Natural killer cell (primary cell): ENCODE measurements around the gene CATSPERD. TPM values are rescaled to one million over a fixed set of nuclear protein-coding genes. Genes with fewer than 3 reads are reported as not detected.
"Not testable (repeated sequence)": the region's sequence is repeated elsewhere in the genome, so short reads cannot be mapped to it uniquely, and the experiment has no call there.

ENCODE experiments used
- ATAC-seq, 3 donors: fragments of 150-1000 bp in 2 of 3; fragments of 200-7000 bp in 1 of 3; cut with Tn5 transposase; 1 replicate in 1 of 3; 2 replicates in 2 of 3; pipeline ENCODE4 v1.10.0; 2021; ENCODE audit warnings: mild to moderate bottlenecking in 2 of 3, moderate library complexity in 2 of 3
- DNase-seq, 2 donors: peaks; one replicate each; pipeline versions ENCODE4 v3.0.0 to v3.0.0-alpha.2; 2013 to 2021; ENCODE audit warnings: mixed read lengths in 1 of 2
- H3K27ac ChIP-seq: one replicate; pipeline ENCODE4 v1.5.1; 2013; ENCODE audit warnings: mild to moderate bottlenecking, low read length
- H3K27me3 ChIP-seq: one replicate; pipeline ENCODE4 v1.6.1; 2013; ENCODE audit warnings: low read length; ENCODE audit not compliant: control insufficient read depth, insufficient read depth
- H3K36me3 ChIP-seq: one replicate; pipeline ENCODE4 v1.6.1; 2013; ENCODE audit warnings: low read length; ENCODE audit not compliant: control insufficient read depth, insufficient read depth
- H3K4me1 ChIP-seq: one replicate; pipeline ENCODE4 v1.6.1; 2013; ENCODE audit warnings: low read length; ENCODE audit not compliant: control insufficient read depth, insufficient read depth
- H3K4me3 ChIP-seq: one replicate; pipeline ENCODE4 v1.5.1; 2013; ENCODE audit warnings: low read length
- H3K9me3 ChIP-seq: one replicate; pipeline ENCODE4 v1.6.1; 2013; ENCODE audit warnings: low read length; ENCODE audit not compliant: control insufficient read depth, insufficient read depth
- H3K27ac Mint-ChIP-seq, 2 donors: one replicate each; pipeline ENCODE4 v1.8.0; 2022; ENCODE audit warnings: mild to moderate bottlenecking in 2 of 2, mixed read lengths in 2 of 2, moderate library complexity in 1 of 2
- H3K27me3 Mint-ChIP-seq, 2 donors: one replicate each; pipeline ENCODE4 v1.8.0; 2022; ENCODE audit warnings: low read depth in 2 of 2, mixed read lengths in 2 of 2
- H3K36me3 Mint-ChIP-seq: one replicate; pipeline ENCODE4 v1.8.0; 2022; ENCODE audit warnings: mixed read lengths
- H3K4me1 Mint-ChIP-seq, 2 donors: one replicate each; pipeline ENCODE4 v1.8.0; 2022; ENCODE audit warnings: mixed read lengths in 2 of 2
- H3K4me3 Mint-ChIP-seq: one replicate; pipeline ENCODE4 v1.8.0; 2022; ENCODE audit warnings: mild to moderate bottlenecking, moderate library complexity, mixed read lengths
- H3K9me3 Mint-ChIP-seq, 2 donors: one replicate each; pipeline ENCODE4 v1.8.0; 2022; ENCODE audit warnings: mixed read lengths in 2 of 2
- WGBS: methylation state at CpG from one replicate; pipeline ENCODE4 v1.1.7; 2013; ENCODE audit warnings: missing lambda C conversion rate; ENCODE audit not compliant: insufficient coverage; 5-methylcytosine and 5-hydroxymethylcytosine counted together
- intact Hi-C: fragments of 100-400 bp; cut with micrococcal nuclease; formaldehyde crosslinking; loops from one replicate; pipeline ENCODE4 v1.14.2; 2022
- total RNA-seq, 4 donors: library from RNA; stranded (reverse); fragments of 120-200 nt in 1 of 4; gene quantifications; one replicate each; pipeline versions ENCODE4 v1.2.3 to v1.2.4, GENCODE V29; 2013 to 2022
- TF ChIP-seq, protein P1 (sequence below): fragments of 200-600 bp; IDR thresholded peaks from one replicate; pipeline ENCODE4 v1.8.0; 2022; ENCODE audit warnings: antibody characterized with exemption

The CATSPERD gene
- total RNA-seq, 3 donors from 2014 or later (not counting 1 experiment from before 2014, with no cell fraction given): not detected

DNA sequence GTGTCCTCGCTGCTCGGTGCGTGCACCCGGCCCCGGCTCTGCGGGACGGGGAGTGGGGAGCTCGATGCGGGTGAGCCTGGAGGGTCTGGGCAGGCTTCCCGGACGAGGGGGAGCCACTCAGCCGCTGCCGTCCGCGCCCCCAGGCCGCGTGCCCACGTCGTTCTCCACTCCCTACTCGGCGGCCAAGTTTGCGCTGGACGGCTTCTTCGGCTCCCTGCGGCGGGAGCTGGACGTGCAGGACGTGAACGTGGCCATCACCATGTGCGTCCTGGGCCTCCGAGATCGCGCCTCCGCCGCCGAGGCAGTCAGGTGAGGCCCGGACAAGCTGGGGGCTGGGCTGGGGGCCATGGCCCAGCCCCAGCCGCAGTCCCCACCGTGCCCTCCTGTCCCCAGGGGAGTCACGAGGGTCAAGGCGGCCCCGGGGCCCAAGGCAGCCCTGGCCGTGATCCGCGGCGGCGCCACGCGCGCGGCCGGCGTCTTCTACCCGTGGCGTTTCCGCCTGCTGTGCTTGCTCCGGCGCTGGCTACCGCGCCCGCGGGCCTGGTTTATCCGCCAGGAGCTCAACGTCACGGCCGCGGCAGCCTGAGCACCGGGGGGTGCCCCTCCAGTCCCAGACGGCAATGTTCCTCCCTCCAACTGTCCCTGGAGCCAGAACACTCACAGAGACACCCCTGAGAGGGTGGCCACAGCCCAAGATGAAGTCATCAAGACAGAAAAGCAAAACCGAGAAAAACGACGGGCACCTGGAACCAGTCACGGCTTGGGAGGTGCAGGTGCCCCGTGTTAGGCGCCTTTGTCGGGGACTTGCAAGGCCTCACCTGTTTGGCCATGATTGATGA lies 32.9 kb upstream of the CATSPERD start:
- Histone ChIP-seq H3K9me3 (no peaks in the 10 kb centered on the region), H3K27ac (no peak overlapping the region), H3K27me3 (no peaks in the 10 kb centered on the region), H3K4me1 (peaks cover 39% of the 10 kb centered on the region), H3K36me3 (peaks cover 9% of the 10 kb centered on the region), H3K4me3 (peak overlapping the region; percentile 43)
- WGBS: 64% methylated on average over 76 of the region's 76 CpGs
- TF ChIP-seq, protein P1, sequence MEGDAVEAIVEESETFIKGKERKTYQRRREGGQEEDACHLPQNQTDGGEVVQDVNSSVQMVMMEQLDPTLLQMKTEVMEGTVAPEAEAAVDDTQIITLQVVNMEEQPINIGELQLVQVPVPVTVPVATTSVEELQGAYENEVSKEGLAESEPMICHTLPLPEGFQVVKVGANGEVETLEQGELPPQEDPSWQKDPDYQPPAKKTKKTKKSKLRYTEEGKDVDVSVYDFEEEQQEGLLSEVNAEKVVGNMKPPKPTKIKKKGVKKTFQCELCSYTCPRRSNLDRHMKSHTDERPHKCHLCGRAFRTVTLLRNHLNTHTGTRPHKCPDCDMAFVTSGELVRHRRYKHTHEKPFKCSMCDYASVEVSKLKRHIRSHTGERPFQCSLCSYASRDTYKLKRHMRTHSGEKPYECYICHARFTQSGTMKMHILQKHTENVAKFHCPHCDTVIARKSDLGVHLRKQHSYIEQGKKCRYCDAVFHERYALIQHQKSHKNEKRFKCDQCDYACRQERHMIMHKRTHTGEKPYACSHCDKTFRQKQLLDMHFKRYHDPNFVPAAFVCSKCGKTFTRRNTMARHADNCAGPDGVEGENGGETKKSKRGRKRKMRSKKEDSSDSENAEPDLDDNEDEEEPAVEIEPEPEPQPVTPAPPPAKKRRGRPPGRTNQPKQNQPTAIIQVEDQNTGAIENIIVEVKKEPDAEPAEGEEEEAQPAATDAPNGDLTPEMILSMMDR: peak; percentile 18
- Mint-ChIP-seq H3K9me3 (no peaks in the 10 kb centered on the region), H3K27me3 (no peaks in the 10 kb centered on the region), H3K36me3 (no peaks in the 10 kb centered on the region), H3K4me3 (peak overlapping the region; percentile 86), H3K27ac (peak overlapping the region in 1 of 2 donors; percentile 85), H3K4me1 (peaks cover 13 to 35% of the 10 kb centered on the region in 2 donors)
- ATAC-seq (no peak), DNase-seq (peak in 1 of 2 donors; percentile 30)
- intact Hi-C loops: no loop called here

DNA sequence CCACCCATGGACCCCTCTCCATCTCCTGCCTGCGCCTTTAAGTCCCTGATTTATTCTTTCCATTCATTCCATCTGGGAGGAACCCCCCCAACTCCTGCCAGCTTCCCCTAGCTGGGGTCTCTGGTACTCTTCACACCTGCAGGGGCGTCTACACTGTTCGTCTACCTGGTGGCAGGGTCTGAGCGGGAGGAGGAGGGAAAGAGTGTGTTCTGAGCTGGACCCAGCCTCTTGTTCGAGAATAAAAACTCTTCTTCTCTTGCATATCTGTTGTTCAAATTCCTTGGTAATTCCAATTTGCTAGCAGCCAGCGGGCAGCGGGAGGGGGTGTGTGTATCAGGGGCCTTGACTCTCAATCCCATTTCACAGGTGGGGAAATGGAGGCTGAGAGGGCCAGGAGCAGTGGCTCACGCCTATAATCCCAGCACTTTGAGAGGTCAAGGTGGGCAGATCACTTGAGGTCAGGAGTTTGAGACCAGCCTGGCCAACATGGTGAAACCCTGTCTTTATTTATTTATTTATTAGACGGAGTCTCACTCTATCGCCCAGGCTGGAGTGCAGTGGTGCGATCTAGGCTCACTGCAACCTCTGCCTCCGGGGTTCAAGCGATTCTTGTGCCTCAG lies 32.1 kb upstream of the CATSPERD start:
- H3K4me3 ChIP-seq, H3K27ac Mint-ChIP-seq, H3K27me3 Mint-ChIP-seq, ATAC-seq, H3K9me3 ChIP-seq, intact Hi-C loops, DNase-seq, H3K9me3 Mint-ChIP-seq, H3K27me3 ChIP-seq, H3K36me3 Mint-ChIP-seq, H3K27ac ChIP-seq: not testable (repeated sequence)
- H3K4me3 Mint-ChIP-seq: peak overlapping the region; percentile 74
- 97% methylated on average over 13 of the region's 13 CpGs for WGBS
- Histone ChIP-seq H3K36me3 (peaks cover 15% of the 10 kb centered on the region), H3K4me1 (peaks cover 39% of the 10 kb centered on the region)
- peaks cover 13 to 43% of the 10 kb centered on the region in 2 donors for H3K4me1 Mint-ChIP-seq

GRCh38 chr19:5690125-5690954 lies 30.1 kb upstream of the CATSPERD start, which contains the start of gene RPL36:
RPL36 (plus strand) TSS chr19:5690295; CDS start chr19:5690508, 213 bp downstream.
- intact Hi-C loops: loop anchor here (1.0 kb wide), 2 partner anchors 10 to 30 kb away; partner anchors contain the start of genes CATSPERD, LONP1 and MICOS13
- Histone ChIP-seq H3K36me3 (peaks cover 32% of the 10 kb centered on the region), H3K4me3 (peak within 1 kb of the TSS; percentile 91), H3K27me3 (no peaks in the 10 kb centered on the region), H3K4me1 (peaks cover 39% of the 10 kb centered on the region), H3K27ac (peak within 1 kb of the TSS; percentile 83), H3K9me3 (no peaks in the 10 kb centered on the region)
- Mint-ChIP-seq H3K36me3 (no peaks in the 10 kb centered on the region), H3K27ac (peak within 1 kb of the TSS; percentile 90 to 97), H3K4me1 (peaks cover 13 to 49% of the 10 kb centered on the region in 2 donors), H3K4me3 (peak within 1 kb of the TSS; percentile 94), H3K9me3 (no peaks in the 10 kb centered on the region), H3K27me3 (no peaks in the 10 kb centered on the region)
- peak; percentile 61 to 81 (median 65) for ATAC-seq
- TF ChIP-seq, protein P1: peak; percentile 96
- WGBS: under 1% methylated on average over 73 of the region's 73 CpGs
- DNase-seq: peak; percentile 99
